ENCODE measurements around the gene STRA8.

- TF ChIP-seq POLR2A (IDR thresholded peaks at IDR 0.05) = no peak
- TF ChIP-seq, protein P1, sequence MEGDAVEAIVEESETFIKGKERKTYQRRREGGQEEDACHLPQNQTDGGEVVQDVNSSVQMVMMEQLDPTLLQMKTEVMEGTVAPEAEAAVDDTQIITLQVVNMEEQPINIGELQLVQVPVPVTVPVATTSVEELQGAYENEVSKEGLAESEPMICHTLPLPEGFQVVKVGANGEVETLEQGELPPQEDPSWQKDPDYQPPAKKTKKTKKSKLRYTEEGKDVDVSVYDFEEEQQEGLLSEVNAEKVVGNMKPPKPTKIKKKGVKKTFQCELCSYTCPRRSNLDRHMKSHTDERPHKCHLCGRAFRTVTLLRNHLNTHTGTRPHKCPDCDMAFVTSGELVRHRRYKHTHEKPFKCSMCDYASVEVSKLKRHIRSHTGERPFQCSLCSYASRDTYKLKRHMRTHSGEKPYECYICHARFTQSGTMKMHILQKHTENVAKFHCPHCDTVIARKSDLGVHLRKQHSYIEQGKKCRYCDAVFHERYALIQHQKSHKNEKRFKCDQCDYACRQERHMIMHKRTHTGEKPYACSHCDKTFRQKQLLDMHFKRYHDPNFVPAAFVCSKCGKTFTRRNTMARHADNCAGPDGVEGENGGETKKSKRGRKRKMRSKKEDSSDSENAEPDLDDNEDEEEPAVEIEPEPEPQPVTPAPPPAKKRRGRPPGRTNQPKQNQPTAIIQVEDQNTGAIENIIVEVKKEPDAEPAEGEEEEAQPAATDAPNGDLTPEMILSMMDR (IDR thresholded peaks at IDR 0.05) = no peak
Measured at GRCh38 chr7:135258585-135258984, 24.9 kb downstream of the STRA8 start.
